HG02571 (cell line): ENCODE measurements around the gene GLP1R.

Experiments used
- ATAC-seq: cut with Tn5 transposase; IDR thresholded peaks from one replicate; pipeline ENCODE4 v1.9.1; 2021; ENCODE audit warnings: mild to moderate bottlenecking, moderate library complexity; ENCODE audit not compliant: unreplicated experiment

GLP1R gene

DNA sequence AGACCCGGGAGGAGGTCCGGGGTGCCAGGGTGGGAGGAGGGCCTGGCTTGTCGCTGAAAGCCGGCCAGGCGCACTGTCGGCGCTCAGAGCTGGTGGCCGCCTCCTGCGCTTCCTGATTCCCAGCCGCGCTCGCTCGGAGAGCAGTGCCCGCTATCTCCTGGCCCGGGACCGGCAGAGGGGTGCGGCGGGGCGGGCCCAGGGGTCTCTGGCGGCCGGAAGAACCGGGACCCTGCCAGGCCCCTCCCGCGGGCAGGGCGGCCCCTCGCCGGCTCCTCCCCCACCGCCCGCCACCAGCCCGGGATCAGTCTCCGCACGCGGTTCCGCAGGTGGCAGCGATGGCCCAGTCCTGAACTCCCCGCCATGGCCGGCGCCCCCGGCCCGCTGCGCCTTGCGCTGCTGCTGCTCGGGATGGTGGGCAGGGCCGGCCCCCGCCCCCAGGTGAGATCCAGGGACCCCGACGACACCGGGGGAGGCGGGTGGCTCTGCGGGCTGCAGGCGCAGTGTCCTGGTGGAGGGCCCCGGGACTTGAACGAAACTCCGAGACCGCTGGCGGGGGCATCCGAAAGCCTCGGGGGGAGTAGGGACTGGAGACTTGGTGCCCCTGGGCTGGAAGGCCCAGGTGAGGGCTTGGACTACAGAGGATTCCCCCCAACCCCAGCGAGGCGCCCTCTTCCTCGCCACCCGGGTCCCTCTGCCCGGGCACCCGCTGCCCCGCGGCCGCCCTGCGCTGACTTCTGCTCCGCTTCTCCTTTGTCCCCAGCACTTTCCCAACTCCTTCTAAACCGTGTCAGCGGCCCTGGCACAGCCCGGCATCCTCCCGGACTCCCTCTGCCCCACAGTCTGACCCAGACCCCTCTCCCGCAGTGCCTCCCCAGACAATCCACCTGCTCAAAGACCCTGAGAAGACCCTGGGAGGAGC, at the start of gene GLP1R:
TSS of gene GLP1R (plus strand) at position 301 of the 919 bp plus-strand sequence. CDS start at position 361, 60 bp downstream.
- no peak for ATAC-seq

DNA sequence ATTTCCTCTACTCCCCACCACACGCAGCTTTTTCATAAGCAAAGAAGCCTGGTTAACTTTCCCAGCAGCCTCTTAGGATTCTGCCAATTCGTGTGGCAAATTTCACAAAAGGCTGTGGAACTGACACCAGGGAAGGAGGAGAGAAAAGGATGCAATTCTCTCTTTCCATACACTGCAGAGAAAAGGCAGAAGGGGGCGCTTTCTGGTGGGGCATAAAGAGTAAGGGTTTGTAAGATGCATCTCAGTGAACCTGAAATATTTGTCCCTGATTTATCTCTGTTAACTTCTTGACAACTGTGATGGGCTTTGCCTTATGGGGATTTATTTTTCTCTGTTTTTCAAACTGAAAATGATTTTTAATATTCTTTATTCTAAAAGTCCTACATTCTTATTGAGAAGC, 45.5 kb upstream of the GLP1R start:
- no peak for ATAC-seq

DNA sequence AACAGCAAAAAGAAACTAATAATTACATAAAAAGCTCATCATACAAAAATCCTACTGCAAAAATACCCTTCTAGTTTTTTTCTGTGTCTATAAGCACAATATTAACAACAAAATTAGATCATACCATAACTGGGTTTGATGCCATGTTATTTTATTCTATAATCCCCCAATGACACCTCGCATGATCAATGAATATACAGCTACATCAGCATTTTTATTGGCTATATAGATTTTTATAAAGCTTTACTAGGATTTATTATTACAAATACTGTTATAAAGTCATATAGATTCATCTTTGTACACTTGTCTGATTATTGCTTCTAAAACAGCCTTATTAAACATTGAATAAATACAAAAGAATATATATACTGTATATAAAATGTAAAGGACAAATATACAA, 45.1 kb upstream of the GLP1R start:
- ATAC-seq: no peak

DNA sequence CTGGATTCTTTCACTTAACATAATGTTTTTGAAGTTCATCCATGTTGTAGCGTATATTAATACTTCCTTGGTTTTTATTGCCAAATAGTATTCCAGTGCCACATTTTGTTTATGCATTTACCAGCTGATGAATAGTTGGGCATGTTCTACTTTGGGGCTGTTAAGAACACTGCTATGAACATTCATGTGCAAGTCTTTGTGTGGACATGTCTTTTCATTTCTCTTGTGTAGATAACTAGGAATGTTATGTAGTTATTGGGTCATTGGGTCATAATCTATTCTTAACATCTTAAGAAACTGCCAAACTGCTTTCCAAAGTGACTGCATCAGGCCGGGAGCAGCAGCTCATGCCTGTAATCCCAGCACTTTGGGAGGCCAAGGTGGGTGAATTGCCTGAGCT, 43.8 kb upstream of the GLP1R start:
- no peak for ATAC-seq

DNA sequence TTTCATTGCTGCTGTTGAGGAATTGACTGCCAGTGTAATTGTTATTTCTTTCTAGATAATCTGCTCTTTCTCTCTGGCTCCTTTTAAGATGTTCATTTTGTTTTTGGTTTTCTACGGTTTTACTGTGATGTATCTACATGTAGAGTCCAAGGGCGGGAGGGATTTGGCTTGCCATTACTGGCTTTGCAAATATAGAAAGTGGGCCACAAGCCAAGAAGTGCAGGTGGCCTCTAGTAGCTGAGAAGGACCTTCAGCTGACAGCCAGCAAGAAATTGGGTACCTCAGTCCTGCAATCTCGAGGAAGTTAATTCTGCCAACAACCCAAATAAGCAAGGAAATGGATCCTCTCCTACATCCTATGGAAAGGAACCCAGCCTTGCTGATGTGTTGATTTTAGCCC, 42.8 kb upstream of the GLP1R start:
- no peak for ATAC-seq

GRCh38 chr6:39007575-39007974, 41.0 kb upstream of the GLP1R start:
- ATAC-seq: no peak

GRCh38 chr6:39008737-39009136, 39.8 kb upstream of the GLP1R start:
- no peak for ATAC-seq

GRCh38 chr6:39009476-39009875, 39.1 kb upstream of the GLP1R start:
- ATAC-seq: no peak

GRCh38 chr6:39016839-39017546, 31.6 kb upstream of the GLP1R start:
- ATAC-seq: no peak

- ATAC-seq: no peak
Measured at GRCh38 chr6:39017547-39017880, 31.1 kb upstream of the GLP1R start.

- ATAC-seq: no peak
Measured at GRCh38 chr6:39018103-39018502, 30.5 kb upstream of the GLP1R start.

GRCh38 chr6:39020136-39020535, 28.4 kb upstream of the GLP1R start:
- no peak for ATAC-seq

- no peak for ATAC-seq
Measured at GRCh38 chr6:39021041-39021440, 27.5 kb upstream of the GLP1R start.

DNA sequence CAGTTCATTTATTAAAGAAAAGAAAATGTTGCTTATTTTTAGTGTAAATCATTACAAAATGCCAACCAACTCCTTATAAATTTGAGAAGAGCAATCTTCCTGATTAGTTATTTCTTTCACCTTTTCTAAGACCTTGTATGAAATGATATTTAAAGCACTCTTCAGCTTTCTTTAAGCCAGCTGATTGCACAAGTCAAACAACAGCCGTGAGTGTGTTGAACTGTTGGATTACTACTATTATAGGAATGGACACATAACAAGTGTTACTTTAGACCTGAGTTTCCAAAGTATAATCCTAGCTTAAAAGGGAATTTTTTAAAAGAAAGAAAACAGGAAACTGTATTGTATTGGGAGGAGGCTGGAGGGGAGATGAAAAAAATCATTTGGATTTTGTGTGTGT, 26.8 kb upstream of the GLP1R start:
- ATAC-seq: no peak

- no peak for ATAC-seq
Measured at GRCh38 chr6:39026175-39026574, 22.4 kb upstream of the GLP1R start.

DNA sequence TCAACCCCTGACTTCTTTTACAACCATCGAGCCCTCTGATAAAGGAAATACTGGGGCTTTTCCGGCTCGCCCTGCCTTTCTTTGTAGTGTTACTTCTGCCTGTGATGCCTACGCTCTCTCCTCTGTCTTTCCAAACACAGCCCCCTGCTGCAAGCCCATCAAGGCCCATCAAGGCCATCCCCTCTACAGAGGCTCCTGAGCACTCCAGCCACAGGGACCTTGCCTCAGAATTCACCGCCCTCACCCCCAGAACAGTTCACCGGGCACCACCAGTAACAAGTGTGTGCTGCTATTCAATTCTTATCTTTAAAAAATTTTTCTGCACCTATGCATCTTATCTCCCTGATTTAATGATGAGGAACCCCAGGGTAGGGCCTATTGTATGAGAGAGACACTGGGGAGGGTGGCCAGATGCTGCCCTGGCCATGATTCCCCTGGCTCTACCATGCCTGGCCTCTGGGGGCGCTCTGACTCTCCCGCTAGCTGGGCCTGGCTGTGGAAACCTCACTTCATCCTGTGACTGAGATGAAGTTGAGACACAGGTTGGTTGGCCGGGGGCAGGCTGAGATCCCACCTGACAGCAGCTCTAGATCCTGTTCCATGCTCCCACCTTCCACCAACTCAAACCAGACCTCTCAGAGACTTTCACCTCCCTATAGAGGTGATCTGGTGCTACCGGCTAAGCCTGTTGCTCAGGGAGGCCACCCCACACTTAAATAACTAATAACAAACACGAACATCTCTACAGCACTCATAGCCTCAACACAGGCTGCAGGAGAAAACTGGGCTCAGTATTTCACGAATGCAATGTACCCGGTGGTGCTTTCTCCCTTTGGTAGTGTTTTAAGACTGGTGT, 19.2 kb upstream of the GLP1R start:
- no peak for ATAC-seq

DNA sequence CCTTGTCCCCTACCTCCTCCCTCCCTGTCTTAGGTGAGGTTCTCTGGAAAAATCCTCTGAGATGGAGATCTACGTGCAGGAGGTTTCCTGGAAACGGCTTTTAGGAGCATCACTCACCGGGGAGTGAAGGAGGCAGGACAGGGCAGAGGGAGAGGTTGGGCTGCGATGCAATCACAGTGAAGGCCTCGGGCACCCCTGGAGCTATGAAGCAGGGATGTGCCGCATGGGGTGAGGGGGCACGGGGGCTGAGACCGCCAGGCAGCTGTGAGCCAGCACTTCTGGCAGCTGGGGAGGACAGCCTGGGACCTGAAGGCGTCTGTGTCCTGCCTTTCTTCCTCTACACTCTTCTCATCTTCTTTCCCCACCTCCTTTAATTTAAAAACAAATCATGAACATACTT, 12.9 kb upstream of the GLP1R start:
- no peak for ATAC-seq

- ATAC-seq: no peak
Measured at GRCh38 chr6:39037082-39037508, 11.5 kb upstream of the GLP1R start.

GRCh38 chr6:39037707-39038106, 10.9 kb upstream of the GLP1R start:
- ATAC-seq: no peak

- no peak for ATAC-seq
Measured at GRCh38 chr6:39040080-39040673, 8.4 kb upstream of the GLP1R start.

GRCh38 chr6:39041072-39041471, 7.5 kb upstream of the GLP1R start:
- ATAC-seq: no peak
